Thymus (tissue), 11 donors: ENCODE data around the gene GNG5. TPM values are rescaled to one million over a fixed set of nuclear protein-coding genes. Genes with fewer than 3 reads are reported as not detected.
A peak's percentile ranks its signal among the peaks of the same experiment; 100 is the strongest.

Experiments
- DNase-seq, 9 donors: peaks; one replicate each; pipeline ENCODE4 v3.0.0-alpha.2; 2013; ENCODE audit warnings: low spot score in 9 of 9, low read depth in 6 of 9, missing footprints in 1 of 9
- H3K27ac ChIP-seq, 2 donors: one replicate each; pipeline ENCODE4 v1.5.1; 2013; ENCODE audit warnings: control low read depth in 1 of 2, low read depth in 1 of 2, low read length in 1 of 2, mild to moderate bottlenecking in 1 of 2, moderate library complexity in 1 of 2
- H3K27me3 ChIP-seq, 2 donors: one replicate each; pipeline ENCODE4 v1.5.1; 2013; ENCODE audit warnings: low read length in 1 of 2; ENCODE audit not compliant: control insufficient read depth in 2 of 2, insufficient read depth in 1 of 2
- H3K36me3 ChIP-seq, 2 donors: one replicate each; pipeline ENCODE4 v1.5.1; 2013; ENCODE audit warnings: low read length in 1 of 2, mild to moderate bottlenecking in 1 of 2, moderate library complexity in 1 of 2; ENCODE audit not compliant: control insufficient read depth in 2 of 2, insufficient read depth in 2 of 2
- H3K4me1 ChIP-seq, 2 donors: one replicate each; pipeline ENCODE4 v1.5.1; 2013; ENCODE audit warnings: low read length in 2 of 2; ENCODE audit not compliant: control insufficient read depth in 2 of 2, insufficient read depth in 2 of 2
- H3K4me3 ChIP-seq, 2 donors: one replicate each; pipeline ENCODE4 v1.5.1; 2013; ENCODE audit warnings: low read length in 2 of 2, control low read depth in 1 of 2, mild to moderate bottlenecking in 1 of 2
- H3K9me3 ChIP-seq, 2 donors: one replicate each; pipeline ENCODE4 v1.5.1; 2013; ENCODE audit warnings: low read length in 1 of 2, mild to moderate bottlenecking in 1 of 2; ENCODE audit not compliant: control insufficient read depth in 2 of 2, insufficient read depth in 1 of 2
- WGBS: extraction: QIAGEN DNeasy Blood & Tissue Kit; methylation state at CpG from one replicate; pipeline ENCODE4 v1.1.7; 2013; 5-methylcytosine and 5-hydroxymethylcytosine counted together
- polyA plus RNA-seq: library from polyadenylated mRNA; stranded (reverse); fragments of 200-250 nt; gene quantifications from one replicate; pipeline ENCODE4 v1.2.3, GENCODE V29; 2013
- total RNA-seq: library from RNA; stranded (reverse); fragments of 120-200 nt; gene quantifications from one replicate; pipeline ENCODE4 v1.2.4, GENCODE V29; 2013
- donor health status: healthy.

The GNG5 gene
- total and polyA plus RNA-seq, 2 donors, result 42.4 to 181 TPM

DNA sequence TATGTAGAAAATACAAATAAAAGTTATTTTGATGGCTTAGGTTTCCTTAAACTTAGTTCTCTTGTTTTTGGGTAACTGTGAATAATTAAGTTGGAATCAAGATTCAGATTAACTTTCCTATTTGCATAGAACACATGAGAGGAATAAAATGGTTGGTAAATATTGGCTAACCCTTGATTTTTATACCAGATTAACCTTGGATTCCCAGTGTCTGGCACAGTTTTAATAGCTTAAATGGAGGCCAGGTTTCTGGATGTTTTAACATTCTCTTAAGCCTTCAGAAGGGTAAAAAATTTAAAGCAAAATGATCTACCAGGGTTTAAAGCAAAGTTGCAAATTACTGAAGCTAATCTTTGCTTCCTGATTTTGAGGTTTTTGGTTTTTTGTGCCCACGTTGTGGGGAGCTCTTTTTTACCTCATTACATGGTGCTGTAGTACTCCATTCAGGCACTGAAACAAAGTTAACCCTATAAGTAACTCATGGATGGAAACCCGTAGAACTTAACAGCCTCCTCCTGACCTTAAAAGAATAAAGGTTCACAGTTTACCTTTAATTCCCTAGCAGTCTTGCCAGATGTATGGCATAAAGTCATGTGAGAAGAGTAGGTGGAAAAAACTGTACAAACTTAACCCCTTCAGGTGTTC lies 8.6 kb downstream of the GNG5 start:
- H3K9me3 ChIP-seq, result no peaks in the 10 kb centered on the region
- H3K27me3 ChIP-seq, result no peaks in the 10 kb centered on the region
- H3K4me3 ChIP-seq, result no peak overlapping the region
- peak in 1 of 9 donors; percentile 41 for DNase-seq
- no peaks in the 10 kb centered on the region for H3K4me1 ChIP-seq
- H3K27ac ChIP-seq, result no peak overlapping the region
- WGBS, result 43% methylated on average over 2 of the region's 2 CpGs
- peaks cover 21 to 66% of the 10 kb centered on the region in 2 donors for H3K36me3 ChIP-seq

GRCh38 chr1:84496498-84496897 lies 9.9 kb downstream of the GNG5 start:
- DNase-seq, result no peak
- no peaks in the 10 kb centered on the region for H3K9me3 ChIP-seq
- H3K4me3 ChIP-seq, result no peak overlapping the region
- WGBS, result 96% methylated on average over 3 of the region's 3 CpGs
- H3K27me3 ChIP-seq, result no peaks in the 10 kb centered on the region
- H3K4me1 ChIP-seq, result no peaks in the 10 kb centered on the region
- peaks cover 23 to 76% of the 10 kb centered on the region in 2 donors for H3K36me3 ChIP-seq
- no peak overlapping the region for H3K27ac ChIP-seq

DNA sequence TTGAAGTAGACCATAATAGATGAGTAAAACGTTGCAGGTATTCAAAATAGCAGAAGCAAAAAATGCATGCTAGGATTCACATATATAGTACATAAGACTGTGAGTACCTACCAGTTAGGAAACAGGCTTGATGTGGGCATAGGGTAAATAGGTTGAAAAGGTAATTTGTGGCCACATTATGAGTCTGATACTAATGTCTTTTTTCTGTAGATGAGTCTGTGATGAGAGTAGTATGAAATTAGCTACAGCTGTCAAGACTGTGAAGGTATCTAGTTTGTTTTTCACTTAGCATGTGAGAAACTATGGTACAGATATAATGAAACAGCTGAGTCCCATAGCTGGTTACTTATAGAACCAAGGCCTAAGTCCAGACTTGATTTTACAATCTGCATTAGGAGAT lies 12.6 kb downstream of the GNG5 start:
- no peak for DNase-seq
- no peaks in the 10 kb centered on the region for H3K9me3 ChIP-seq
- peaks cover 27 to 89% of the 10 kb centered on the region in 2 donors for H3K36me3 ChIP-seq
- 96% methylated on average over 1 of the region's 1 CpG for WGBS
- H3K27ac ChIP-seq, result no peak overlapping the region
- H3K27me3 ChIP-seq, result no peaks in the 10 kb centered on the region
- H3K4me3 ChIP-seq, result no peak overlapping the region
- no peaks in the 10 kb centered on the region for H3K4me1 ChIP-seq

- no peak overlapping the region for H3K27ac ChIP-seq
- 93% methylated on average over 1 of the region's 1 CpG for WGBS
- H3K36me3 ChIP-seq, result peaks cover 24 to 80% of the 10 kb centered on the region in 2 donors
- H3K4me3 ChIP-seq, result no peak overlapping the region
- H3K4me1 ChIP-seq, result no peaks in the 10 kb centered on the region
- no peak for DNase-seq
- no peaks in the 10 kb centered on the region for H3K9me3 ChIP-seq
- no peaks in the 10 kb centered on the region for H3K27me3 ChIP-seq
Observed at GRCh38 chr1:84492726-84493125, 13.7 kb downstream of the GNG5 start.

- no peak for DNase-seq
- 99% methylated on average over 2 of the region's 2 CpGs for WGBS
- H3K4me1 ChIP-seq, result no peaks in the 10 kb centered on the region
Observed at GRCh38 chr1:84489766-84490165, 16.6 kb downstream of the GNG5 start.

GRCh38 chr1:84488107-84488506 lies 18.3 kb downstream of the GNG5 start:
- Histone ChIP-seq H3K9me3 (no peaks in the 10 kb centered on the region), H3K27ac (no peak overlapping the region), H3K4me3 (no peak overlapping the region), H3K4me1 (no peaks in the 10 kb centered on the region), H3K27me3 (no peaks in the 10 kb centered on the region), H3K36me3 (peaks cover 15 to 54% of the 10 kb centered on the region in 2 donors)
- WGBS, result 96% methylated on average over 3 of the region's 3 CpGs
- no peak for DNase-seq

More at GRCh38 chr1:84489766-84490165, 16.6 kb downstream of the GNG5 start:
- Histone ChIP-seq H3K4me3 (no peak overlapping the region), H3K9me3 (no peaks in the 10 kb centered on the region), H3K36me3 (peaks cover 18 to 61% of the 10 kb centered on the region in 2 donors), H3K27me3 (no peaks in the 10 kb centered on the region), H3K27ac (no peak overlapping the region)

GRCh38 chr1:84481317-84481716 lies 25.1 kb downstream of the GNG5 start:
- 97% methylated on average over 2 of the region's 2 CpGs for WGBS
- H3K4me1 ChIP-seq, result peaks cover 5 to 7% of the 10 kb centered on the region in 2 donors
- peaks cover 5 to 9% of the 10 kb centered on the region in 2 donors for H3K27me3 ChIP-seq
- H3K27ac ChIP-seq, result no peak overlapping the region
- H3K9me3 ChIP-seq, result peaks cover 2 to 9% of the 10 kb centered on the region in 2 donors
- H3K36me3 ChIP-seq, result peaks cover 4 to 26% of the 10 kb centered on the region in 2 donors
- H3K4me3 ChIP-seq, result no peak overlapping the region
- DNase-seq, result no peak

GRCh38 chr1:84480650-84481049 lies 25.7 kb downstream of the GNG5 start:
- WGBS, result 96% methylated on average over 4 of the region's 4 CpGs
- H3K9me3 ChIP-seq, result peaks cover 2 to 9% of the 10 kb centered on the region in 2 donors
- peaks cover 4 to 22% of the 10 kb centered on the region in 2 donors for H3K36me3 ChIP-seq
- no peak for DNase-seq
- peaks cover 5 to 9% of the 10 kb centered on the region in 2 donors for H3K27me3 ChIP-seq
- no peak overlapping the region for H3K27ac ChIP-seq
- H3K4me3 ChIP-seq, result peak overlapping the region in 1 of 2 donors; percentile 97
- H3K4me1 ChIP-seq, result peaks cover 5 to 7% of the 10 kb centered on the region in 2 donors

GRCh38 chr1:84479998-84480397 lies 26.4 kb downstream of the GNG5 start:
- peaks cover 5 to 7% of the 10 kb centered on the region in 2 donors for H3K4me1 ChIP-seq
- peak overlapping the region in 1 of 2 donors; percentile 94 for H3K27ac ChIP-seq
- DNase-seq, result no peak
- 17% methylated on average over 9 of the region's 9 CpGs for WGBS
- peaks cover 5 to 9% of the 10 kb centered on the region in 2 donors for H3K27me3 ChIP-seq
- peaks cover 2 to 9% of the 10 kb centered on the region in 2 donors for H3K9me3 ChIP-seq
- peak overlapping the region; percentile 68 to 97 for H3K4me3 ChIP-seq
- peaks cover 4 to 21% of the 10 kb centered on the region in 2 donors for H3K36me3 ChIP-seq
